Heart left ventricle (tissue), 13 donors: ENCODE data around the gene PDCD7.
"Not testable (repeated sequence)": the region's sequence is repeated elsewhere in the genome, so short reads cannot be mapped to it uniquely, and the experiment has no call there.

Experiments used
- POLR2A ChIP-seq, 2 donors: fragments of 450-650 bp; IDR thresholded peaks; one replicate each; pipeline ENCODE4 v1.6.1; 2017; ENCODE audit warnings: antibody characterized with exemption in 2 of 2, mild to moderate bottlenecking in 2 of 2, moderate library complexity in 2 of 2
- TF ChIP-seq, protein P1 (sequence below), 12 donors: fragments of 200-600 bp; sonication (generic) in 4 of 12; IDR thresholded peaks; one replicate each; pipeline versions ENCODE4 v1.5.0 to v1.8.0; 2018 to 2022; ENCODE audit warnings: antibody characterized with exemption in 12 of 12, mild to moderate bottlenecking in 5 of 12
- donor health status: ischemic (EF 13 %, LVEDD 7.1; RV severe dilation, severe dysfunction).
- donor health status: DM: no; HTN: yes; CAD: no.
- donor health status: DM: no; HTN: no; CAD: no.
- donor health status: ischemic (EF 25% LVEDD 6.9; RV normal size, moderate dysfunction).
- donor health status: ischemic (EF 25% LVEDD 5.7; RV mildly dilated, moderate dysfunction).
- donor health status: ischemic (EF 35%, LVEDD 5.7; RV mildly dilated, moderate dysfunction).
- donor health status: nonischemic (EF 11% LVEDD 7.7; RV severe dilation, severe dysfunction).
- donor health status: DM: yes; HTN: yes; CAD: no.
- donor health status: PGD.
- donor health status: ischemic (EF 29% LVEDD 5.4; RV normal size, mild dysfunction).
- donor health status: nonischemic (EF 23%, LVEDD 6.1; RV moderate dilation, normal function).

DNA sequence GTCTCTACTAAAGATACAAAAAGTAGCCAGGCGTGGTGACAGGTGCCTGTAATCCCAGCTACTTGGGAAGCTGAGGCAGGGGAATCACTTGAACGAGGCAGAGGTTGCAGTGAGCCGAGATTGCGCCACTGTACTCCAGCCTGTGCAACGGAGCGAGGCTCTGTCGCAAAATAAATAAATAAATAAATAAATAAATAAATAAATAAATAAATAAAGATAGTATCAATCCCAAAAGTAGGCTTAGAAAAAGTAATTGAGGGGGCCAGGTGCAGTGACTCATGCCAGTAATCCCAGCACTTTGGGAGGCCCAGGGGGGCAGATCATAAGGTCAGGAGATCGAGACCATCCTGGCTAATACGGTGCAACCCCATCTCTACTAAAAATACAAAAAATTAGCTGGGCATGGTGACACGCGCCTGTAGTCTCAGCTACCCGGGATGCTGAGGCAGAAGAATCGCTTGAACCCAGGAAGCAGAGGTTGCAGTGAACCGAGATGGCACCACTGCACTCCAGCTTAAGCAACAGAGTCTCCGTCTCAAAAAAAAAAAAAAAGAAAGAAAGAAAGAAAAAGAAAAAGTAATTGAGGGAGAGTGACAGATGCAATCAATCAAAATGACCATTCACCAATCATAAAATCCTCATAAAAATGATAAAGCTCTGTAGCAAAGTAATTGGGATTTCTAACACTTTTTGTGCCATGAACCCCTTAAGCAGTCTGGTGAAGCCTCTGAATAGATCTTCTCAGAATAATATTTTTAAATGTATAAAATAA is 48.2 kb upstream of the PDCD7 start:
- TF ChIP-seq, protein P1, sequence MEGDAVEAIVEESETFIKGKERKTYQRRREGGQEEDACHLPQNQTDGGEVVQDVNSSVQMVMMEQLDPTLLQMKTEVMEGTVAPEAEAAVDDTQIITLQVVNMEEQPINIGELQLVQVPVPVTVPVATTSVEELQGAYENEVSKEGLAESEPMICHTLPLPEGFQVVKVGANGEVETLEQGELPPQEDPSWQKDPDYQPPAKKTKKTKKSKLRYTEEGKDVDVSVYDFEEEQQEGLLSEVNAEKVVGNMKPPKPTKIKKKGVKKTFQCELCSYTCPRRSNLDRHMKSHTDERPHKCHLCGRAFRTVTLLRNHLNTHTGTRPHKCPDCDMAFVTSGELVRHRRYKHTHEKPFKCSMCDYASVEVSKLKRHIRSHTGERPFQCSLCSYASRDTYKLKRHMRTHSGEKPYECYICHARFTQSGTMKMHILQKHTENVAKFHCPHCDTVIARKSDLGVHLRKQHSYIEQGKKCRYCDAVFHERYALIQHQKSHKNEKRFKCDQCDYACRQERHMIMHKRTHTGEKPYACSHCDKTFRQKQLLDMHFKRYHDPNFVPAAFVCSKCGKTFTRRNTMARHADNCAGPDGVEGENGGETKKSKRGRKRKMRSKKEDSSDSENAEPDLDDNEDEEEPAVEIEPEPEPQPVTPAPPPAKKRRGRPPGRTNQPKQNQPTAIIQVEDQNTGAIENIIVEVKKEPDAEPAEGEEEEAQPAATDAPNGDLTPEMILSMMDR (IDR thresholded peaks at IDR 0.05), result not testable (repeated sequence)
- not testable (repeated sequence) for TF ChIP-seq POLR2A (IDR thresholded peaks at IDR 0.05)
